Ammon's horn (tissue), 1 donor: Measurements from ENCODE around the gene DCLRE1C.
"Not testable (repeated sequence)": the region's sequence is repeated elsewhere in the genome, so short reads cannot be mapped to it uniquely, and the experiment has no call there.

Experiments
- DNase-seq: peaks from one replicate; pipeline ENCODE4 v3.0.0-alpha.2; 2016; ENCODE audit warnings: low spot score

The DCLRE1C gene

GRCh38 chr10:14880229-14880628, 73.7 kb downstream of the DCLRE1C start:
- DNase-seq: no peak

- DNase-seq: no peak
Observed at GRCh38 chr10:14879928-14880193, 74.0 kb downstream of the DCLRE1C start.

GRCh38 chr10:14879124-14879927, 74.6 kb downstream of the DCLRE1C start:
- DNase-seq: peak; percentile 18

GRCh38 chr10:14878266-14879123, 75.4 kb downstream of the DCLRE1C start, which contains the start of gene SUV39H2:
SUV39H2 (plus strand) TSS chr10:14878866; CDS start chr10:14878889, 23 bp downstream.
- DNase-seq: peak; percentile 97

GRCh38 chr10:14876764-14877163, 77.1 kb downstream of the DCLRE1C start:
- DNase-seq: no peak

GRCh38 chr10:14875941-14876340, 78.0 kb downstream of the DCLRE1C start:
- DNase-seq: no peak

- DNase-seq: no peak
Observed at GRCh38 chr10:14873090-14873760, 80.7 kb downstream of the DCLRE1C start.

- DNase-seq: not testable (repeated sequence)
Observed at GRCh38 chr10:14864871-14865270, 89.0 kb downstream of the DCLRE1C start.

GRCh38 chr10:14864466-14864865, 89.4 kb downstream of the DCLRE1C start:
- not testable (repeated sequence) for DNase-seq

GRCh38 chr10:14860791-14861190, 93.1 kb downstream of the DCLRE1C start:
- DNase-seq: no peak

- DNase-seq: no peak
Observed at GRCh38 chr10:14859775-14860174, 94.1 kb downstream of the DCLRE1C start.

GRCh38 chr10:14859043-14859442, 94.9 kb downstream of the DCLRE1C start:
- DNase-seq: no peak

- DNase-seq: no peak
Observed at GRCh38 chr10:14858338-14858960, 95.4 kb downstream of the DCLRE1C start.

- DNase-seq: no peak
Observed at GRCh38 chr10:14855453-14855852, 98.4 kb downstream of the DCLRE1C start.

GRCh38 chr10:14852236-14852635, 101.7 kb downstream of the DCLRE1C start:
- no peak for DNase-seq
